Heart left ventricle (tissue), 13 donors: ENCODE data around the gene FBXO5.

ENCODE experiments used
- CTCF ChIP-seq, 12 donors: fragments of 200-600 bp; sonication (generic) in 4 of 12; IDR thresholded peaks; one replicate each; pipeline versions ENCODE4 v1.5.0 to v1.8.0; 2018 to 2022; ENCODE audit warnings: antibody characterized with exemption in 12 of 12, mild to moderate bottlenecking in 5 of 12
- POLR2A ChIP-seq, 2 donors: fragments of 450-650 bp; IDR thresholded peaks; one replicate each; pipeline ENCODE4 v1.6.1; 2017; ENCODE audit warnings: antibody characterized with exemption in 2 of 2, mild to moderate bottlenecking in 2 of 2, moderate library complexity in 2 of 2
- donor health status: ischemic (EF 13 %, LVEDD 7.1; RV severe dilation, severe dysfunction).
- donor health status: DM: no; HTN: yes; CAD: no.
- donor health status: DM: no; HTN: no; CAD: no.
- donor health status: ischemic (EF 25% LVEDD 6.9; RV normal size, moderate dysfunction).
- donor health status: ischemic (EF 25% LVEDD 5.7; RV mildly dilated, moderate dysfunction).
- donor health status: ischemic (EF 35%, LVEDD 5.7; RV mildly dilated, moderate dysfunction).
- donor health status: nonischemic (EF 11% LVEDD 7.7; RV severe dilation, severe dysfunction).
- donor health status: DM: yes; HTN: yes; CAD: no.
- donor health status: PGD.
- donor health status: ischemic (EF 29% LVEDD 5.4; RV normal size, mild dysfunction).
- donor health status: nonischemic (EF 23%, LVEDD 6.1; RV moderate dilation, normal function).

- no peak for TF ChIP-seq CTCF (IDR thresholded peaks at IDR 0.05)
- no peak for TF ChIP-seq POLR2A (IDR thresholded peaks at IDR 0.05)
Measured at GRCh38 chr6:153027480-153027879, 44.6 kb upstream of the FBXO5 start.
